ENCODE results near the gene NAALAD2.
"Not testable (repeated sequence)": the region's sequence is repeated elsewhere in the genome, so short reads cannot be mapped to it uniquely, and the experiment has no call there.

NAALAD2 gene

GRCh38 chr11:90134478-90135003, at the start of gene NAALAD2:
NAALAD2 (plus strand) TSS chr11:90134663; CDS start chr11:90134759, 96 bp downstream.
- in situ Hi-C loops (cut with HindIII; ENCODE audit: low sequenced_read_pairs), result no loop called here

GRCh38 chr11:90085650-90086049, 48.8 kb upstream of the NAALAD2 start, which contains the start of gene UBTFL1:
UBTFL1 (plus strand) TSS chr11:90085950; CDS start chr11:90085950, 0 bp downstream.
- in situ Hi-C loops (cut with HindIII; ENCODE audit: low sequenced_read_pairs), result not testable (repeated sequence)

- in situ Hi-C loops (cut with HindIII; ENCODE audit: low sequenced_read_pairs), result not testable (repeated sequence)
Observed at GRCh38 chr11:90088731-90089130, 45.7 kb upstream of the NAALAD2 start.

GRCh38 chr11:90095230-90095924, 39.1 kb upstream of the NAALAD2 start:
- in situ Hi-C loops (cut with HindIII; ENCODE audit: low sequenced_read_pairs), result not testable (repeated sequence)

- in situ Hi-C loops (cut with HindIII; ENCODE audit: low sequenced_read_pairs), result not testable (repeated sequence)
Observed at GRCh38 chr11:90098261-90098660, 36.2 kb upstream of the NAALAD2 start.

GRCh38 chr11:90100431-90100830, 34.0 kb upstream of the NAALAD2 start:
- in situ Hi-C loops (cut with HindIII; ENCODE audit: low sequenced_read_pairs), result no loop called here

- in situ Hi-C loops (cut with HindIII; ENCODE audit: low sequenced_read_pairs), result no loop called here
Observed at GRCh38 chr11:90113541-90113940, 20.9 kb upstream of the NAALAD2 start.

- in situ Hi-C loops (cut with HindIII; ENCODE audit: low sequenced_read_pairs), result no loop called here
Observed at GRCh38 chr11:90120191-90120590, 14.3 kb upstream of the NAALAD2 start.

- in situ Hi-C loops (cut with HindIII; ENCODE audit: low sequenced_read_pairs), result no loop called here
Observed at GRCh38 chr11:90124371-90124770, 10.1 kb upstream of the NAALAD2 start.

- in situ Hi-C loops (cut with HindIII; ENCODE audit: low sequenced_read_pairs), result no loop called here
Observed at GRCh38 chr11:90124946-90125345, 9.5 kb upstream of the NAALAD2 start.

- in situ Hi-C loops (cut with HindIII; ENCODE audit: low sequenced_read_pairs), result no loop called here
Observed at GRCh38 chr11:90133560-90134477, 644 bp upstream of the NAALAD2 start.

GRCh38 chr11:90135016-90135415, 553 bp downstream of the NAALAD2 start:
- in situ Hi-C loops (cut with HindIII; ENCODE audit: low sequenced_read_pairs), result no loop called here

GRCh38 chr11:90148900-90149299, 14.4 kb downstream of the NAALAD2 start:
- in situ Hi-C loops (cut with HindIII; ENCODE audit: low sequenced_read_pairs), result no loop called here

GRCh38 chr11:90166982-90167573, 32.6 kb downstream of the NAALAD2 start:
- in situ Hi-C loops (cut with HindIII; ENCODE audit: low sequenced_read_pairs), result not testable (repeated sequence)

GRCh38 chr11:90167704-90168103, 33.2 kb downstream of the NAALAD2 start:
- in situ Hi-C loops (cut with HindIII; ENCODE audit: low sequenced_read_pairs), result not testable (repeated sequence)

GRCh38 chr11:90168571-90168970, 34.1 kb downstream of the NAALAD2 start:
- in situ Hi-C loops (cut with HindIII; ENCODE audit: low sequenced_read_pairs), result no loop called here

- in situ Hi-C loops (cut with HindIII; ENCODE audit: low sequenced_read_pairs), result no loop called here
Observed at GRCh38 chr11:90171359-90171758, 36.9 kb downstream of the NAALAD2 start.

GRCh38 chr11:90176069-90176468, 41.6 kb downstream of the NAALAD2 start:
- in situ Hi-C loops (cut with HindIII; ENCODE audit: low sequenced_read_pairs), result no loop called here

- in situ Hi-C loops (cut with HindIII; ENCODE audit: low sequenced_read_pairs), result no loop called here
Observed at GRCh38 chr11:90178751-90179150, 44.3 kb downstream of the NAALAD2 start.

- in situ Hi-C loops (cut with HindIII; ENCODE audit: low sequenced_read_pairs), result no loop called here
Observed at GRCh38 chr11:90179923-90180322, 45.5 kb downstream of the NAALAD2 start.

- in situ Hi-C loops (cut with HindIII; ENCODE audit: low sequenced_read_pairs), result no loop called here
Observed at GRCh38 chr11:90187839-90188238, 53.4 kb downstream of the NAALAD2 start.

Measured in DLD1 (cell line).